Mesothelial cell of epicardium (in vitro differentiated cells): ENCODE results near the gene TAS2R38. TPM values are rescaled to one million over a fixed set of nuclear protein-coding genes. Genes with fewer than 3 reads are reported as not detected.

Experiments
- DNase-seq, 2 experiments: peaks; one replicate each; pipeline ENCODE4 v3.0.0; 2021; ENCODE audit warnings: low spot score in 2 of 2; ENCODE audit not compliant: unreplicated experiment in 2 of 2
- H3K27ac Mint-ChIP-seq: 2 replicates; pipeline ENCODE4 v1.8.0; 2021; ENCODE audit warnings: mixed read lengths
- H3K27me3 Mint-ChIP-seq: 2 replicates; pipeline ENCODE4 v1.8.0; 2021; ENCODE audit warnings: low read depth, mixed read lengths
- H3K36me3 Mint-ChIP-seq: 2 replicates; pipeline ENCODE4 v1.8.0; 2021; ENCODE audit warnings: mixed read lengths
- H3K4me1 Mint-ChIP-seq: 2 replicates; pipeline ENCODE4 v1.8.0; 2021; ENCODE audit warnings: mixed read lengths
- H3K4me3 Mint-ChIP-seq: 2 replicates; pipeline ENCODE4 v1.8.0; 2021; ENCODE audit warnings: mild to moderate bottlenecking, moderate library complexity, mixed read lengths
- H3K9me3 Mint-ChIP-seq: 2 replicates; pipeline ENCODE4 v1.8.0; 2021; ENCODE audit warnings: mixed read lengths
- CTCF ChIP-seq: fragments of 200-600 bp; sonication (generic); IDR thresholded peaks from one replicate; pipeline ENCODE4 v1.5.0; 2021; ENCODE audit warnings: antibody characterized with exemption; ENCODE audit not compliant: unreplicated experiment
- total RNA-seq: library from RNA; stranded (reverse); gene quantifications from 3 replicates; pipeline ENCODE4 v1.2.1, GENCODE V29; 2021

The TAS2R38 gene
- total RNA-seq, 1 donor from 2014 or later = not detected

GRCh38 chr7:141946796-141947195 is 26.8 kb downstream of the TAS2R38 start, which contains the start of gene CLEC5A:
Gene CLEC5A, minus strand, starts transcription at chr7:141946974. Its CDS starts 682 bp downstream, at chr7:141946292.
- DNase-seq = no peak
- no peaks in the 10 kb centered on the region for H3K4me1 Mint-ChIP-seq
- H3K27me3 Mint-ChIP-seq = peaks cover 8% of the 10 kb centered on the region
- H3K4me3 Mint-ChIP-seq = no peak within 1 kb of the TSS
- H3K9me3 Mint-ChIP-seq = peaks cover 13% of the 10 kb centered on the region
- no peak for TF ChIP-seq CTCF
- H3K36me3 Mint-ChIP-seq = no peaks in the 10 kb centered on the region
- H3K27ac Mint-ChIP-seq = no peak within 1 kb of the TSS

GRCh38 chr7:141945356-141945755 is 28.2 kb downstream of the TAS2R38 start:
- no peak overlapping the region for H3K27ac Mint-ChIP-seq
- peaks cover 26% of the 10 kb centered on the region for H3K9me3 Mint-ChIP-seq
- no peak for TF ChIP-seq CTCF

GRCh38 chr7:141944811-141945210 is 28.8 kb downstream of the TAS2R38 start:
- DNase-seq = no peak
- no peak overlapping the region for H3K4me3 Mint-ChIP-seq
- H3K27ac Mint-ChIP-seq = no peak overlapping the region
- H3K9me3 Mint-ChIP-seq = peaks cover 31% of the 10 kb centered on the region
- H3K4me1 Mint-ChIP-seq = no peaks in the 10 kb centered on the region
- no peak for TF ChIP-seq CTCF
- H3K27me3 Mint-ChIP-seq = peaks cover 5% of the 10 kb centered on the region
- H3K36me3 Mint-ChIP-seq = no peaks in the 10 kb centered on the region

More at GRCh38 chr7:141945356-141945755, 28.2 kb downstream of the TAS2R38 start:
- Mint-ChIP-seq H3K36me3 (no peaks in the 10 kb centered on the region), H3K4me3 (no peak overlapping the region), H3K4me1 (no peaks in the 10 kb centered on the region), H3K27me3 (peaks cover 6% of the 10 kb centered on the region)
- DNase-seq = no peak

GRCh38 chr7:141943846-141944245 is 29.7 kb downstream of the TAS2R38 start:
- no peak for TF ChIP-seq CTCF
- H3K27me3 Mint-ChIP-seq = peaks cover 5% of the 10 kb centered on the region
- H3K4me3 Mint-ChIP-seq = no peak overlapping the region

GRCh38 chr7:141941075-141941474 is 32.5 kb downstream of the TAS2R38 start:
- Mint-ChIP-seq H3K4me1 (no peaks in the 10 kb centered on the region), H3K27ac (no peak overlapping the region), H3K4me3 (no peak overlapping the region), H3K9me3 (peaks cover 44% of the 10 kb centered on the region), H3K27me3 (no peaks in the 10 kb centered on the region), H3K36me3 (no peaks in the 10 kb centered on the region)
- no peak for DNase-seq
- TF ChIP-seq CTCF = no peak

More at GRCh38 chr7:141943846-141944245, 29.7 kb downstream of the TAS2R38 start:
- H3K4me1 Mint-ChIP-seq = no peaks in the 10 kb centered on the region
- H3K27ac Mint-ChIP-seq = no peak overlapping the region
- H3K36me3 Mint-ChIP-seq = no peaks in the 10 kb centered on the region
- H3K9me3 Mint-ChIP-seq = peaks cover 38% of the 10 kb centered on the region
- DNase-seq = no peak

GRCh38 chr7:141930211-141930610 is 43.4 kb downstream of the TAS2R38 start:
- no peaks in the 10 kb centered on the region for H3K4me1 Mint-ChIP-seq
- no peak overlapping the region for H3K27ac Mint-ChIP-seq
- no peaks in the 10 kb centered on the region for H3K9me3 Mint-ChIP-seq
- H3K36me3 Mint-ChIP-seq = no peaks in the 10 kb centered on the region
- DNase-seq = no peak
- no peak overlapping the region for H3K4me3 Mint-ChIP-seq
- H3K27me3 Mint-ChIP-seq = no peaks in the 10 kb centered on the region
- TF ChIP-seq CTCF = no peak
